ENCODE data around the gene EEF2KMT.
"Not testable (repeated sequence)": the region's sequence is repeated elsewhere in the genome, so short reads cannot be mapped to it uniquely, and the experiment has no call there.

EEF2KMT gene

DNA sequence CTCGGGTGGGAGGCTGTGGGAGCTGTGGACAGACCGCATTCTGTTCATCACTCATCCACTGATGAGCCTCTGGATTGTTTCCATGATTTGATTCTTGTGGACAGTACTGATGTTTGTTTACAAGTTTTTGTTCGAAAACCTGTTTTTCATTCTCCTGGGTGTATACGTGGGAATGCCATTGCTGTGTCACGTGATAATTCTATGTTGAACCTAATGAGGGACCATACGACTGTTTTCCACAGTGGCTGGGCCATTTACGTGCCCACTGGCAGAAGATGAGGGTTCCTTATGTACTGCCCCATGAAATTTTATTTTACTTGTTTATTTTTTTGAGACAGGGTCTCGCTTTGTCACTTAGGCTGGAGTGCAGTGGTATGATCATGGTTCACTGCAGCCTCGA lies 28.5 kb downstream of the EEF2KMT start:
- DNase-seq = no peak

DNA sequence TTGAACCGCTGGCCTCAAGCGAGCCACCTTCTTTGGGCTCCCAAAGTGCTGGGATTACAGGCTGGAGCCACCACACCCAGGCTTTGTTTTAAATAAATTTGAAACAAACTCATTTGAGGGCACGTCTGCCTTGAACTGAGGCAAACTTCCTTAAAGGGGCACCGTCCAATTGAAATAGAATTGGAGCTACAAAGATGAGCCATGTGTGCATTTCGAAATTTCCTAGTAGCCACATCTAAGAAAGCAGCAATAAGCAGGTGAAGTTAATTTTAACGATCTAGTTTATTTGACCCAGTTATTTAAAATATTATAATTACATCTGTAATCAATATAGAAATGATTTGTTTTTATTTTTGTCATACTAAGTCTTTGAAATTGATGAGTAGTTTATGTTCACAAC lies 31.1 kb downstream of the EEF2KMT start:
- DNase-seq = no peak

DNA sequence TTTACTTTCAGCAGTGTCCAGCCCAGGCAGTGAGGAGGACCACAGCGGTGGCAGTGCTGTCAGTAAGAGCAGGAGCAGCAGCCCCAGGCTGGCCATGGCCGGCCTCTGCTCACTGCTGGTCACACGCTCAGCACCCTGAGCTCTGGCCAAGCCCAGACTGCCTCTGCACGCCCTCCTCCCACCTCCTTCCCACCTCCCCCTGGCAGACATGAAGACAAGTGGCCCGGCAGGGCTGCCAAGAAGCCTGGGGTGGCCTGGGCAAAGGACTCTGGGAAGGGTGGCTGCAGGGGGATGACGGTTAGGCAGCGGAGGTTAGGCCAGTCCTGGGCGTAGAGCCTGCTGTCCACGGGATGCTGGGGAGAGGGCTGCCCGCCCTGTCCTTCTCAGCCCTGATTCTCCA lies 31.8 kb downstream of the EEF2KMT start, which contains the start of gene C16orf89:
TSS of gene C16orf89 (minus strand) at position 144 of the 400 bp plus-strand sequence. CDS start at position 96, 48 bp downstream.
- no peak for DNase-seq

DNA sequence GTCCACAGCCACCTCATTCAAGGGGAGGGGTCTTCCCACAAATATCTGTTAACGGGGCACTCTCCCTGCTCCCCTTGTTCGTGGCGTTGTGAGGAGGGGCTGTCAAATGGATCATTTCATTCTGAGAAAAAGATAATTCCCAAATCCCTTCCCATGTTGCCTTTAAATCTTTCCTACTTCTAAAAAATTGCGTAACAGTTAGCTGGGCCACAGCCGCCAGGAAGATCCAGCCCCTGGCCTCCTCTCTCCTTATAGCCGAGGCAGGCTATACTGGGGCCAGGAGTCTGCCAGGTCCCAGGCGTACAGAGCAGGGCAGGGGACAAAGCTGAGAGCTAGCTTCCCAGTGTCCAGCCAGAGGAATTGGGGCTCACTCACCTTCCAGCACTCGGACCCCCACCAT lies 32.3 kb downstream of the EEF2KMT start:
- no peak for DNase-seq

DNA sequence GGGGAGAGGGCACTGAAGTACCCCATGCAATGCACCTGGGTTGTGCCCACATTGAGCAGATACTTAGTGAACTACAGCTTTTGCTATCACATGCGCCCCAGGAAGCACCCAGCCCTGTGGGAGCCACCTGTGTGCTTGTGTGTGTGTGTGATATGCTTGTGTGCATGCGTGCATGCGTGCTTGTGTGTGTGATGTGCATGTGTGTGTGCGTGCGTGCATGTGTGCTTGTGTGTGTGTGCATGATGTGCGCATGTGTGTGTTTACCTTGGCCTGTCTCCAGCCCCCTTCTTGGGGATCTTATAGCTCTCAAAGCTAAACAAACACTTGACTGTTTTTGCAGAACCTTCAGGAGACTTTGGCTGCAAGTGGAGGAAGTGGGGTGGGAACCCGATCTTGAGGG lies 32.7 kb downstream of the EEF2KMT start:
- DNase-seq = no peak

DNA sequence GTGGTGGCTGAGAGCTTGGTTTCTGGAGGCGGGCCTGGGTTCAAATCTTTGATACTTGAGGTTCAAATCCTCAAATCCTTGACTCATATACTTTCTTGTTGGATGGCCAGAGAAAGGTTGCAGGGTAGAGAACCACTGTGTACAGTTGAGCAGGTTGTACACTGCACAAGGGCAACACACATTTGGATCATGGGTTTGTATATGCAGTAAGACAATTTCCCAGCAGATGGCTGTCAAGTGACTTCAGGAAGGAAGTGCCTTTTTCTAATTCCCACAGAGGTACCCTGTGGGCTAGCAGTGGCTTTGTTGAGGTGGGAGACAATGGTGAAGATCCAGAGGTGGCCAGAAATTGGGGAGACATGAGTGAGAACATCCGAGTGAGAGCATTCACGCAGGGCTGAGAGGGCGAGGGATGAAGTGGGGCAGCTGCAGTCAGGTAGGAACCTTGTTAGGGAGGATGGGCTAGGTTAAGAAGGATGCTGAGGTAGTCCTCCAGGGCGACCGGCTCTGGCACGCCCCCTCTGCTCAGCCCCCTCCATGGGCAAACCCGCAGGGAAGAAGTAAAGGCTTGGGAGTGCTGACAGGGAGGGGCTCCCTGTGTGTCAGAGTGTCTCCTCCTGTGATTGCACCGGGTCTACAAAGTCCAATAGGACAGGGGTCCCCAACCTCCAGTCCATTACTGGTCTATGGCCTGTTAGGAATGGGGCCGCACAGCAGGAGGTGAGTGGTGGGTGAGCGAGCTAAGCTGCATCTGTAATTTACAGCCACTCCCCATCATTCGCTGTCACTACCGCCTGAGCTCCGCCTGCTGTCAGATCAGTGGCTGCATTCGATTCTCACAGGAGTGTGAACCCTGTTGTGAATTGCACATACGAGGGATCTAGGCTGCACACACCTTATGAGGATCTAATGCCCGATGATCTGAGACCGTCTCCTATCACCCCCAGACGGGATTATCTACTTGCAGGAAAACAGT lies 34.5 kb downstream of the EEF2KMT start:
- DNase-seq = no peak

DNA sequence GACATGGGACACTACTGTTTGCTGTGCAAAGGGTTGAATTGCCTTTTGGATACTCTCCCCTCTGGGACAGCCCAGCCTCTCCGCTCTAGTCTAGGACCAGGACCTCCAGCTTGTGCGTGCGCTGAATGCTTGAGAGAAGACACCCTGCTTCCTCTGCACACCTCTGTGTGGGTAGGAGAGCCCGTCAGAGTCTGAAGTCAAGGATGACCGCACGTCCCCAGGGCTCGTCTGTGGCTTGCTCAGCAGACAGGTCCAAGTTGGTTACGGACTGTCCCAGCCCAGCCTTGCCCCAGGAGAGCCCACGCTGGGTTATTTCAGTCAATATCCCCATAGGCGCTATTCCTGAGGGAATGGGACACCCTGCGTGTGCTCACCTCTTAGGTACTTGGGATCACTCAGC lies 35.5 kb downstream of the EEF2KMT start:
- DNase-seq = no peak

DNA sequence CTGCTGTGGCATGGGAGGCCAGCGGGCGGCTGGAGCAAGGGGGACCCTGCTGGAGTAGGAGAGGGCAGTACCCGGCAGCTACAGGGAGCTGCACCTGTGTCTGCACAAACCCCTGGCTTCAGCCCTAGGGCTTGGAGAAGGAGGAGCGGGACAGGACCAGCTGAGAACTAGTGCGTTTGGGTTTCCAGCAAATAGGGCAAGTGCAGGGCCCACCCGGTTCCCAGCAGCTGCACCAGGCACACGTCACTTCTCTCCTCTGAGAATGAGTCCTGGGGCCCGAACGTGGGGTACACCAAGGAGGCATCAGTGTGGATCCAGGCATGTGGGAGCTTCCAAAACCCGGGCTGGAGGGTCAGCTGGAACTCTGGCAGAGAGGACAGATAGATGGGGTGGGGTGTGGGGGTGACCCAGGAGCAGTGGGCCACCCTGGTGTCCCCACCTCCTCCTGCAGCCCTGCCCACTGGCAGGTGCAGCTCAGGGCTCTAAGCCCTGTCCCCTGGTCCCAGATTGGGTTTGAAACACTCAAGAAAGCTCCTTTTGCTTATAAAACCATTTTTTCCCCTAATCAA lies 37.4 kb downstream of the EEF2KMT start:
- no peak for DNase-seq

DNA sequence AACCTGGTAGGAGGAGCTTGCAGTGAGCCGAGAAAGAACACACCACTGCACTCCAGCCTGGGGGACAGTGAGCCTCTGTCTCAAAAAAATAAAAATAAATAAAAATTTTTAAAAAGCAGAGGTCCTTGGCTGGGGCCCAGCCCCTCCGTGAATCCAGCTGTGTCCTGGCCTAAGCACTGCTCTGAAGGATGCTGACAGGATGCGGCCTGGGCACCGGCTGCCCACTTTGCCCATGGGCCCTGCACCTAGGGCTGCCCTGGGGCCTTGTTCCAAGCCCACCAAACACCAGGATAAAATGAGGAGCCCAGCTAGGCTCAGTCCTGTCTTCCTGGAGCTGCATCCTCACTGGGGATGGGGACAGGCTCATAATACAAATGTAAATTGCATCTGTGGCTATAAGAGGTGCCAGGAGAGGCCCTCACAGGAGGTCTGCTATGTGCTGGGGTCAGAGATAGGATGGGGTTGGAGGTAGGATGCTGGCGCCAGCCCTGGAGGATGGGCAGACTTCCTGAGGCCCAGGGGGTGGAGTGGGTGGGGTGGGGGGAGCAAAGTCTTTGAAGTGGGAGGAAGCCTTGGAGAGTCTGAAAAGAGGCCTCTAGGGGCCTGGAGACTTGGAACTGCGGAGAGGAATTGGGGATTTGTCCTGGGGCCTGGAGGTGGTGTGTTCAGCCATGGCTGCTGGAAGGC lies 38.1 kb downstream of the EEF2KMT start:
- DNase-seq = no peak

DNA sequence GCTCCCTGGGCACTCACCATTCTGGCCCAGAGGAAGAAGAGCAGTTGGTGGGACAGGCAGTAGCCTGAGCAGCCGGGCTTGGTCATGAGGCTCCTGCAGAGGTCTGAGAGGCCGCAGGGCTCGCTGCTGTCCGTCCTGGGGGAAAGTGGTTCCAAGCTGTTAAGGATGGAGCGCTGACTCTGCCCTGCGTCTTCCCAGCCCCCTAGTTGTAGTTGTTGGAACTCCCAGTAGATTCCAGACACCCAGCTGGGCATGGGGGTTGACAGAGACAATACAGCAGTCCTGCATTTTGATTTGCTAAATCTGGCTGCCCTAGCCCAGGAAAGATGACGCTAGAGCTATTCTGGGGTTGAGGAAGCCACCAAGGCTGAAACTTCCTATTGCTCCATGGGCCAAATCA lies 39.1 kb downstream of the EEF2KMT start:
- DNase-seq = no peak

DNA sequence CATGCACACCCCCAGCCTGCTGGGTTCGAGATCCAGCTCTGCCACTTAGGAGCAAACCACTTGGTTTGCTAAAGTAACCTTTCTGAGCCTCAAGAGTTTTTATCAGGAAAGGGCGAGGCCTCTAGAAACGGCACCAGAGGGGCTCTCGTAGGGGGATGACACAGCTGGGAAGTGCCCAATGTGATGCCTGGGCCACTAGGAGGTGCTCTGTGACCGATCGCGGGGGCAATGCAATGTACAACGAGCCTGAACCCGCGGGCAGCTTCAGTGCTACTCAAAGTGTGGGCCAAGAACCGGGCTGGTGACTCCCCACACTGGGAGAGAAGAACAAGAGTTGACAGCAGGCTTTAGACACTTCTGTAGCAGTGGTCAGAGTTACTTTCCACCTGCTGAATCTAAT lies 41.2 kb downstream of the EEF2KMT start:
- peak; percentile 87 for DNase-seq

DNA sequence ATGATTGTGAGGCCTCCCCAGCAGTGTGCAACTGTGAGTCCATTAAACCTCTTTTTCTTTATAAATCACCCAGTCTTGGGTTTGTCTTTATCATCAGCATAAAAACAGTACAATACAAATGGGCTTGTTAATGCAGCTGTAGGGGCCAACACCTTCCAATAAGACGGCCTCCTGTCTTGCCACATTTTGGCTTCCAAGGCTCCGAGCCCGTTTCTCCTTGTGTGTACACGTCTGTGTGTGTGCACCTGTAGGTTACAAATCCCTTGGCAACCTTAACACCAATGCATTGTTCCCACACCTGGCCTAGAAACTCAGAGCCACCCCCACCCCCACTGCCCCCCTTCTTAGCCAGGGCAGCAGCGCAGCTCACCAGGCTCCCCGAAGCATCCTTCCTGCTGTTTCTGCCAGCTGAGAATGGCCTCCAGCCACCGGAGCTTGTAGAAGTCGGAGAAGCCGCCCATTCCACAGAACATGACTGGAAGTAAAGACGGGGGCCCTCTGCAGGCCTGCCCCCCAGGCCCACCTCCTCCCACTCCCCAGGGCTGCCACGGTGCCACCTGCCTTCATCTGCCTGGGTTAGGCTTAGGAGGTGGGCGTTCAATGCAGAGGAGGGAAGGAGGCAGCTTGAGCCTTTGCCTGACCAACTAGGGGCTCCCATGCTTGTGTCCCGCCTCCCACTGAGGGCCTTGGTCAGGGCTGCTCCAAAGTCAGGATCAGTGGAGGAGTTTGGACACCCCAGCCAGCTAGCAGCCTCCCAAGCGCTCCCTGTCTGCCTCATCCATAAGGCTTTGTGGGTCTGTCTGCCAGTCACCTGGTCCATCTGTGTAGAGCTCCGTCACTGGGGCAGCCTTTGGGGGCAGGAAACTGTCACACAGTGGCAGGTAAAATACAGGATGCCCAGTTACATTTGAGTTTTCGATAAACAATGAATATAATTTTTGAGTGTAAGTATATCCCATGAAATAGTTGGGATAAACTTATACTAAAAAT lies 42.4 kb downstream of the EEF2KMT start:
- no peak for DNase-seq

DNA sequence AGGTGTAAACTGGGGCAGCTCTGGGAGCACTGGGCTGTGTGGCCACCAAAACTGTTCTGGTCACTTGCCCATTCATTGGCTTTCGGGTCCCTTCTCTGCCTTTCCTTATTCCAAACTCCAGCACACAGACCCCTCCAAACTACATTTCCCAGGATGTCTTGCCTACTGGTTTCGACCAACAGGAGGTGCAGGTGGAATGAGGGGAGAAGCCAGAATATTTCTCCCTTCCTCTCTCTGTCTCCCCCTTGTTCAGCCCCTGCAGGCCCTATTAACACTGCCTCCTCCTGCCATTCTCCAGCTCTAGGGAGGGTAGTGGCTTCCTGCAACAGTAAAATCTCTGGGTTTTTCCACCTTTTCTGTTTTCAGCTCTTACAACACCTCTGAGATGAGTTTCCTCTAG lies 50.7 kb downstream of the EEF2KMT start:
- no peak for DNase-seq

DNA sequence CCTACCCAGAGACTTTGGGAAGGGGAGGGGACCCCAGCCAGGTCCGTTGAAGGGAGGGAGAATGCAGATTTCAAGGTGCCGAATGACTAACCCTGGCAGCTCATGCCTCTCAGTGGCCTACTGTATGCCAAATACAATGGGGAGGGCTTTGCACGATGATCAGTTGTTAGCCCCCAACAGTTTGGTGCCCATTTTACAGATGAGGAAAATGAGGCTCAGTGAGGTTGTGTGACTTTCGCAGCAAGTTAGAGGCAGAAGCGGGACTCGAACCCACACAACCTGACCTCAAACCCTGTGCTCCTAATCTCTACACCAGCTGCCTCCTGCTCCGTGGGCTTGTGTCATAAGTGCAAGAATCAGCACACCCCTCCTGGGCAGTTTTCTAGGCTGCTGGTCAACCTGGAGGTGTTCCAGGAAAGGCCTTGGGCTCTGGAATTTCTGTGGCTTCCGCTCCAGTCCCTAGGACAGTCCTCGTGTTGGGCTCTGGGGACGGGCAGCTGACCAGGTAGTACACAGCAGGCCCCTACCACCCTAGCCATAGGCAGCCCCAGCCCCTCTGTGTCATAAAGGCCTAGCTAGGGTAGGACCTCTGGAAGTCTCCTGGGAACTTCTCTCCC lies 52.0 kb downstream of the EEF2KMT start:
- DNase-seq = no peak

DNA sequence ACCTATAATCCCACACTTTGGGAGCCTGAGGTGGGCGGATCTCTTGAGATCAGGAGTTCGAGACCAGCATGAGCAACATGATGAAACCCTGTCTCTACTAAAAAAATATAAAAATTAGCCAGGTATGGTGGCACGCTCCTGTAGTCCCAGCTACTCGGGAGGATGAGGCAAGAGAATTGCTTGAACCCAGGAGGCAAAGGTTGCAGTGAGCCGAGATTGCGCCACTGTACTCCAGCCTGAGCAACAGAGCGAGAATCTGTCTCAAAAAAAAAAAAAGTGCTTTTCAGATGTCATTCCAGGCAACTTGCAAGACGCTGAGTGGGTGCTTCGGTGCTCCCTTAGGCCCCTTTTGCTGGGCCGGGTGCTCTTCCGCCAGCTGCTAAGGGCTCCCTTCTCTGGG lies 53.0 kb downstream of the EEF2KMT start:
- DNase-seq = not testable (repeated sequence)

DNA sequence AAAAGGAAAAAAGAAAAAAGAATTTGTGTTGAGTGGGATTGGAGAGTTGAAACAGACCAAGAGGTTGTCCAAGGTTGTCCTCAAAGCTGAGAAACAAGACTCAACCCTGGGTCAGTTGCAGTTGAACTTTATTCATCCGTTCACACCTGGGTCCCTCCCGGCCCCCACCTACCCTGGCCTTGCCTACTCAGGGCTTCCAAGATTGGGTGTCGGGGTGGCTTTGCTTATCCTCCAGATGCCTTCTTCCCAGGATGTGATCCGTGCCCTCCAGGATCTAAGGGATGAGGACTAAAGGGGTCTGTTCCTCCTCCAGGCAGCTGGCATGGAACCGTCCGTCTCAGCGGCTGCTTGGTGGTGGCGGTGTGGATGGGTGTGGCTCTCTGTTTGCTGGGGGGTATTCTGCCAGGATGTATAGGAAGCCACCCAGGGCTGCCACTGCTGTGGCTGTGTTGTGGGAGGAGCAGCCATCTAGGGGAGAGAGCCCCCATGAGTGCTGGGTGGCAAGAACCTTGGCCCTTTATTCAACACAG lies 53.5 kb downstream of the EEF2KMT start:
- no peak for DNase-seq

DNA sequence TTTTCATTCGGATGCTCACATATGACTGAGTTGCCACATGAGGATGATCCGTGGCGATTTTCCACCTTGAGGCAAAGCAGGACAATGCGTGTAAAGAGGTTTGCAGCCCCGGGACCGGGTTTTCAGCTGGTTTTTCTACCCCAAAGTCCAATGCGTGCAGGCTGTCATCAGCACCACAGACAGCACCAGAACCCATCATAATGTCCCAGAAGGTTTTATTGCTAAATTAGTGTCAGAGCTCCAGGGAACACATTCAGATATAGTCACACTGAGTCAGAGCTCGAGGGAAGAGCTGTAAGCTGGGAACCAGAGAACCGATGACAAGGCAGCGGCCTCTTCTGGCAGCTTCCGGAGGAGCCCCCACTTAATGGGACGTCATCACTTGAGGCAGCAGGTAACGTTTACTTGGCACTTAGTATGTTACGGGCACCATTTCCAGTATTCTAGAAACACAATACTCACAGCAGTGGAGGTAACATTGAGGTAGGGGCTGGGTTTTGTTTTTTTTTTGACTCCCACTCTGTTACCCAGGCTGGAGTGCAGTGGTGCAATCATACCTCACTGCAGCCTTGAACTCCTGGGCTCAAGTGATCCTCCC lies 54.9 kb downstream of the EEF2KMT start:
- DNase-seq = no peak

DNA sequence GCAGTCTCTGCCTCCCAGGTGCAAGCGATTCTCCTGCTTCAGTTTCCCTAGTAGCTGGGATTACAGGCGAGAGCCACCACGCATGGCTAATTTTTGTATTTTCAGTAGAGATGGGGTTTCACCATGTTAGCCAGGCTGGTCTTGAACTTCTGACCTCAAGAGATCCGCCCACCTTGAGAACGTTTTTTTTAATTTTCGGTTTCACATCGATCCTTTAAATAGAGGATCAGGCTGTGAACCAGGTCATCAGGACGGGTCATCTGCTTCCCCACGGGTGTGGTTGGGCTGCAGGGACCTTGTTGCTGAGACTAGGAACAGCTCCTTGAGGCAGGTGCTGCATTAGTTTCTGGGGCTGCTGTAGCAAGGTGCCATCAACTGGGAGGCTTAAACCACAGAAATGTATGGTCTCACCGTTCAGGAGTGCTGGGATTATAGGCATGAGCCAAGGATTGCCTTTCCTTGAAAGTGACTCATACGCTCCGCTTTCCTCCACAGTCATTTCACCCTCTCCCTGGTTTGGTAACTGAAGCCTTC lies 55.9 kb downstream of the EEF2KMT start:
- no peak for DNase-seq

DNA sequence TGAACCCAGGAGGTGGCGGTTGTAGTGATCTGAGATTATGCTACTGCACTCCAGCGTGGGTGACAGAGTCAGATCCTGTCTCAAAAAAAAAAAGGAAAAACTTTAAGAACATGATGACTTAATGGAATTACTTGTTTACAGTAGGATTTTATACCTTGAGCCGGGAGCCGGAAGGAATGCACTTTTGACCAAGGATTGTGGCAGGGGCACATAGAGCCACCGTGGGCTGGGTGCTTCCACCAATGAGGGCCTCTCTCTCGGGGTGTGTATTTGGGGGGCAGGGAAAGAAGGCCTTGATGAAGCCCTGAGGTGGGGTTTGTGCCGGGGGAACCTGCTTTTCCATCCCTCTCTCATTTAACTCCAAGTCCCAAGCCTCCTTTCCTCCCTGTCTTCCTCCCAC lies 57.1 kb downstream of the EEF2KMT start:
- DNase-seq = no peak

DNA sequence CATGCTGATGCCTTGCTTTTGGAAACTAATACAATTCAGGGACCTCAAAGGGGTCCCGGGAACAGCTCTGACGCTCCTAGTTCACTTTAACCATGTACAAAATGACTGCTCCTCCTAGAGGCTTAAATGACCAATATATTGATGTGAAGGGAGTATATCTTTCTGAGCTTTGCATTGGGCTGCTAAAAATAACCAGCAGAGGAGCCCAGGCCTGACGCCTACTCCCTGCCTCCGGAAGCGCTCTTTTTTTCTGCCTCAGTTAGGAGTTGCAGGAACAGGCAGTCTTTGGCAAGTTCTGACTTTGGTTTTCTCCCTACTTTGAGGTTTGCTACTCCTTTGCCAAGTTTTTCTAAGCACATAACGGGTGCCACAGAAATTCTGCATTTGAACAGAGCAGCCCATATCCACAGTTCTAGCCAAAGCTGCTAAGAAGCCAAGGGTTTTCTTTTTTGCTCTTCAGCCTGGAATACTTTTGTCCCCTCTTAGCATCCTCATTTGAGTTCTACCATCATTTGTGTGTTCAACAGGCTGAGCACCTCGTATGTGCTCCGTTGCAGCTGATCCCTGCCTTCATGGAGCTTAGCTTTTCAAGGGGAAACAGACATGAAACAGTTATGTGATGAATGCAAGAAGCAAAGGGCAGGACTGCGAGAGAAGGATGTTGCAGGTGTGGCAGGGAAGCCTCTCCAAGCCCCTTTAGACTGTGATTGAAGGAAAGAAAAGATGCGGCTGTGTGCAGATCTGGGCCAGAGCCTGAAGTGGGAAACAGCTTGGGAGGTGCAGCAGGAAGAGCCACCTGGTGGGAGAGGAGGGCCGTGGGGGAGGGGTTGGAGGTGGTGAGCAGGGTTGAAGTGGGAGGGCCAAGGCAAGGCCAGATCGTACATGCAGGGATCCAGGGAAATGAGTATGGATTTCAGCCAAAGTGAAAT lies 61.1 kb downstream of the EEF2KMT start:
- no peak for DNase-seq
